Astrocyte (in vitro differentiated cells and primary cell): ENCODE measurements around the gene ITGB3.

Source experiments
- EZH2 ChIP-seq: IDR thresholded peaks from 2 replicates; pipeline ENCODE4 v1.6.1; 2012; ENCODE audit warnings: mild to moderate bottlenecking, low read length, inconsistent platforms; ENCODE audit not compliant: insufficient read depth
- TF ChIP-seq, protein P1 (sequence below): IDR thresholded peaks from 2 replicates; pipeline ENCODE4 v1.5.1; 2011; ENCODE audit warnings: low read depth, mild to moderate bottlenecking, inconsistent platforms, low read length, moderate library complexity; ENCODE audit not compliant: insufficient read depth

GRCh38 chr17:47315451-47316266 lies 62.0 kb downstream of the ITGB3 start:
- TF ChIP-seq, protein P1, sequence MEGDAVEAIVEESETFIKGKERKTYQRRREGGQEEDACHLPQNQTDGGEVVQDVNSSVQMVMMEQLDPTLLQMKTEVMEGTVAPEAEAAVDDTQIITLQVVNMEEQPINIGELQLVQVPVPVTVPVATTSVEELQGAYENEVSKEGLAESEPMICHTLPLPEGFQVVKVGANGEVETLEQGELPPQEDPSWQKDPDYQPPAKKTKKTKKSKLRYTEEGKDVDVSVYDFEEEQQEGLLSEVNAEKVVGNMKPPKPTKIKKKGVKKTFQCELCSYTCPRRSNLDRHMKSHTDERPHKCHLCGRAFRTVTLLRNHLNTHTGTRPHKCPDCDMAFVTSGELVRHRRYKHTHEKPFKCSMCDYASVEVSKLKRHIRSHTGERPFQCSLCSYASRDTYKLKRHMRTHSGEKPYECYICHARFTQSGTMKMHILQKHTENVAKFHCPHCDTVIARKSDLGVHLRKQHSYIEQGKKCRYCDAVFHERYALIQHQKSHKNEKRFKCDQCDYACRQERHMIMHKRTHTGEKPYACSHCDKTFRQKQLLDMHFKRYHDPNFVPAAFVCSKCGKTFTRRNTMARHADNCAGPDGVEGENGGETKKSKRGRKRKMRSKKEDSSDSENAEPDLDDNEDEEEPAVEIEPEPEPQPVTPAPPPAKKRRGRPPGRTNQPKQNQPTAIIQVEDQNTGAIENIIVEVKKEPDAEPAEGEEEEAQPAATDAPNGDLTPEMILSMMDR: peak; percentile 97
- TF ChIP-seq EZH2: no peak
